Uterus (tissue), 2 donors: ENCODE measurements around the gene ARSH.

Experiments used
- POLR2A ChIP-seq, 2 donors: fragments of 450-650 bp; IDR thresholded peaks; one replicate each; pipeline ENCODE4 v1.6.1; 2016; ENCODE audit warnings: antibody characterized with exemption in 2 of 2, mild to moderate bottlenecking in 1 of 2, moderate library complexity in 1 of 2
- TF ChIP-seq, protein P1 (sequence below), 4 experiments: fragments of 200-600 bp in 2 of 4; fragments of 450-650 bp in 2 of 4; sonication (generic) in 2 of 4; IDR thresholded peaks; one replicate each; pipeline ENCODE4 v1.5.1; 2016 to 2019; ENCODE audit warnings: antibody characterized with exemption in 4 of 4, mild to moderate bottlenecking in 2 of 4, moderate library complexity in 1 of 4

DNA sequence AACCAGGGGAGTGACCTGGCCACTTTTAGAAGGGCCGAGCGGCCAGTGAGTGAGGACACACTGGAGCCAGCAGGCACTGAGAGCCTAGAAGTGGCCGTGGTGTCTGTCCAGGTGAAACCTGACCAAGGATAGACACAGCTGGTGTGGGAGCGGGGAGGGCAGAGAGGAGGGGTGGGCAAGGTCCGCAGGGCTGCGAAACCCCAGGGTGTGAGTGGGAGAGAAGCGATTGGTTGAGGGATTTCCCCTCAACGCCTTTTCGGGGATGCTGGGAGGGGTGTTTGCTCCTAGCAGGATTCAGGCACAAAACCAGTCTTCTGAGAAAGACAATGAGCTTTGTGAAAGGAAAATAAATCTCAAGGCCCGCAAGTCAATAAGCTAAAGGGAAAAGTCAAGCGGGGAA lies 44.0 kb upstream of the ARSH start:
- TF ChIP-seq, protein P1, sequence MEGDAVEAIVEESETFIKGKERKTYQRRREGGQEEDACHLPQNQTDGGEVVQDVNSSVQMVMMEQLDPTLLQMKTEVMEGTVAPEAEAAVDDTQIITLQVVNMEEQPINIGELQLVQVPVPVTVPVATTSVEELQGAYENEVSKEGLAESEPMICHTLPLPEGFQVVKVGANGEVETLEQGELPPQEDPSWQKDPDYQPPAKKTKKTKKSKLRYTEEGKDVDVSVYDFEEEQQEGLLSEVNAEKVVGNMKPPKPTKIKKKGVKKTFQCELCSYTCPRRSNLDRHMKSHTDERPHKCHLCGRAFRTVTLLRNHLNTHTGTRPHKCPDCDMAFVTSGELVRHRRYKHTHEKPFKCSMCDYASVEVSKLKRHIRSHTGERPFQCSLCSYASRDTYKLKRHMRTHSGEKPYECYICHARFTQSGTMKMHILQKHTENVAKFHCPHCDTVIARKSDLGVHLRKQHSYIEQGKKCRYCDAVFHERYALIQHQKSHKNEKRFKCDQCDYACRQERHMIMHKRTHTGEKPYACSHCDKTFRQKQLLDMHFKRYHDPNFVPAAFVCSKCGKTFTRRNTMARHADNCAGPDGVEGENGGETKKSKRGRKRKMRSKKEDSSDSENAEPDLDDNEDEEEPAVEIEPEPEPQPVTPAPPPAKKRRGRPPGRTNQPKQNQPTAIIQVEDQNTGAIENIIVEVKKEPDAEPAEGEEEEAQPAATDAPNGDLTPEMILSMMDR (IDR thresholded peaks at IDR 0.05) = no peak
- TF ChIP-seq POLR2A (IDR thresholded peaks at IDR 0.05) = no peak
